Thyroid gland (tissue), 4 donors: Measurements from ENCODE around the gene CD1B. TPM values are rescaled to one million over a fixed set of nuclear protein-coding genes. Genes with fewer than 3 reads are reported as not detected.

Source experiments
- DNase-seq, 2 donors: peaks; one replicate each; pipeline ENCODE4 v3.0.0-alpha.2; 2019
- H3K27ac ChIP-seq, 3 donors: fragments of 200-600 bp; sonication (generic); 1 replicate in 2 of 3; 2 replicates in 1 of 3; pipeline ENCODE4 v1.5.1; 2016 to 2019; ENCODE audit warnings: mild to moderate bottlenecking in 1 of 3, moderate library complexity in 1 of 3
- H3K27me3 ChIP-seq: fragments of 200-600 bp; sonication (generic); one replicate; pipeline ENCODE4 v1.5.1; 2019
- H3K36me3 ChIP-seq, 2 donors: fragments of 200-600 bp; sonication (generic); one replicate each; pipeline ENCODE4 v1.5.1; 2016 to 2019
- H3K4me1 ChIP-seq, 2 donors: fragments of 200-600 bp; sonication (generic); one replicate each; pipeline ENCODE4 v1.5.1; 2017 to 2019
- H3K4me3 ChIP-seq, 3 donors: fragments of 200-600 bp; sonication (generic); replicated peaks in 1 of 3; 1 replicate in 2 of 3; 2 replicates in 1 of 3; pipeline ENCODE4 v1.5.1; 2016; ENCODE audit warnings: mild to moderate bottlenecking in 1 of 3
- H3K9me3 ChIP-seq: fragments of 200-600 bp; sonication (generic); one replicate; pipeline ENCODE4 v1.5.1; 2017
- POLR2A ChIP-seq, 2 donors: fragments of 450-650 bp; IDR thresholded peaks; one replicate each; pipeline ENCODE4 v1.6.1; 2017; ENCODE audit warnings: antibody characterized with exemption in 2 of 2, mild to moderate bottlenecking in 2 of 2, moderate library complexity in 1 of 2
- WGBS, 2 donors: methylation state at CpG; one replicate each; pipeline ENCODE4 v1.1.5; 2017; 5-methylcytosine and 5-hydroxymethylcytosine counted together
- intact Hi-C: fragments of 100-400 bp; cut with DNase I; formaldehyde crosslinking; loops from one replicate; pipeline ENCODE4 v1.15.1; 2023
- total RNA-seq, 4 donors: library from RNA; depleted of rRNA; stranded (reverse); fragments of >200 nt; gene quantifications; one replicate each; pipeline ENCODE4 v1.2.3, GENCODE V29; 2016
- TF ChIP-seq, protein P1 (sequence below), 6 experiments: fragments of 200-600 bp in 3 of 6; fragments of 450-650 bp in 3 of 6; sonication (generic) in 3 of 6; IDR thresholded peaks; one replicate each; pipeline ENCODE4 v1.5.1; 2016 to 2019; ENCODE audit warnings: antibody characterized with exemption in 6 of 6, mild to moderate bottlenecking in 2 of 6, inconsistent platforms in 1 of 6, moderate library complexity in 1 of 6

CD1B gene
- total RNA-seq, 4 donors from 2014 or later = 0.22 TPM; not detected in 3

- no peak overlapping the region for H3K27ac ChIP-seq
- no peaks in the 10 kb centered on the region for H3K36me3 ChIP-seq
- intact Hi-C loops = no loop called here
- H3K27me3 ChIP-seq = no peaks in the 10 kb centered on the region
- TF ChIP-seq POLR2A (IDR thresholded peaks at IDR 0.05) = no peak
- TF ChIP-seq, protein P1, sequence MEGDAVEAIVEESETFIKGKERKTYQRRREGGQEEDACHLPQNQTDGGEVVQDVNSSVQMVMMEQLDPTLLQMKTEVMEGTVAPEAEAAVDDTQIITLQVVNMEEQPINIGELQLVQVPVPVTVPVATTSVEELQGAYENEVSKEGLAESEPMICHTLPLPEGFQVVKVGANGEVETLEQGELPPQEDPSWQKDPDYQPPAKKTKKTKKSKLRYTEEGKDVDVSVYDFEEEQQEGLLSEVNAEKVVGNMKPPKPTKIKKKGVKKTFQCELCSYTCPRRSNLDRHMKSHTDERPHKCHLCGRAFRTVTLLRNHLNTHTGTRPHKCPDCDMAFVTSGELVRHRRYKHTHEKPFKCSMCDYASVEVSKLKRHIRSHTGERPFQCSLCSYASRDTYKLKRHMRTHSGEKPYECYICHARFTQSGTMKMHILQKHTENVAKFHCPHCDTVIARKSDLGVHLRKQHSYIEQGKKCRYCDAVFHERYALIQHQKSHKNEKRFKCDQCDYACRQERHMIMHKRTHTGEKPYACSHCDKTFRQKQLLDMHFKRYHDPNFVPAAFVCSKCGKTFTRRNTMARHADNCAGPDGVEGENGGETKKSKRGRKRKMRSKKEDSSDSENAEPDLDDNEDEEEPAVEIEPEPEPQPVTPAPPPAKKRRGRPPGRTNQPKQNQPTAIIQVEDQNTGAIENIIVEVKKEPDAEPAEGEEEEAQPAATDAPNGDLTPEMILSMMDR (IDR thresholded peaks at IDR 0.05) = no peak
- H3K9me3 ChIP-seq = no peaks in the 10 kb centered on the region
- no peak overlapping the region for H3K4me3 ChIP-seq
- DNase-seq = no peak
- no peaks in the 10 kb centered on the region for H3K4me1 ChIP-seq
- WGBS, 2 donors = 82 to 88% methylated on average over 1 of the region's 1 CpG
These were observed 20.7 kb downstream of the CD1B start for GRCh38 chr1:158310623-158311022.

DNA sequence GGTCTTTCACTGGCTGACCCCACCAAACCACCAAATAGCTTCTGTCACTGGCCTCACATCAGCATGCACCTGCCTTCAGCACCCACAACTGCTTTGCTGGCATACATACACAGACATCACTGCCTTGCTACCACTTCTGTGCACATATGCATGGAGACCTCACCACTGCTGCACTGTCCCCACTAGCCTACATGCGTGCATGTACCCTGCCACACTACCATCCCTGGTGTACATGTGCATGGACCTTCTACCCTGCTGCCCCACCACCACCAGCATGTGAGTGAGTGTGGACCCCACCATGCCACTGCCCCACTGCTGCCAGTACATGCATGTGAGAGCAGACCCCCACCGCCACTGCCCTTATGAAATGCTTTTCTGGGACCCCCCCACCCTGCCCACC is 35.5 kb downstream of the CD1B start:
- Histone ChIP-seq H3K4me3 (no peak overlapping the region), H3K27ac (no peak overlapping the region), H3K27me3 (no peaks in the 10 kb centered on the region), H3K36me3 (no peaks in the 10 kb centered on the region), H3K4me1 (no peaks in the 10 kb centered on the region), H3K9me3 (peaks cover 3% of the 10 kb centered on the region)
- TF ChIP-seq POLR2A (IDR thresholded peaks at IDR 0.05) = no peak
- TF ChIP-seq, protein P1 (IDR thresholded peaks at IDR 0.05) = no peak
- 84 to 92% methylated on average over 2 of the region's 2 CpGs for WGBS, 2 donors
- intact Hi-C loops = no loop called here
- no peak for DNase-seq

DNA sequence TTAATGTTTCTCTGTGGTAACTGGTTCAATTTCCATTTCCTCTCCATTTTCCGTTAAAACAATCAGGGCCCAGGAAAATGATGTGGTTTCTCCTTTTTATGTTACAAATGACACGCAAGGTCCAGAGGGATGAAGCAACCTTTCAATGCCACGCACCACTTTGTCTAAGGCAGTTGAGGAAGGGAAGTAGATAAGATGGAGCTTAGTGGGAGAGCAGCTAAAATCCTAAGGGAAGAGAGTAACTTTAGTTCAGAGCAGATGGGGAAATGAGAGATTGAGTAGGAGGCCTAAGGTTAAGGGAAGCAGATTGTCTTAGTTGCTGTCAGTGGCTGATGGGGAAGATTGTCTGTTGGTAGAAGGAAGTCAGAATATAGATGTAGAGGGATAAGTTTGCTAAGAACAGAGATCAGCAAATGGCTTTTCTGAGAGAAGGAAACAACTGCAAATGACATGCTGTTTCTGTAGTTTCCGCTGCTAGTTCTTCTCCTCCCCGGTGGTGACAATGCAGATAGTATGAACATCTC is 40.9 kb downstream of the CD1B start:
- 84 to 90% methylated on average over 5 of the region's 5 CpGs for WGBS, 2 donors

GRCh38 chr1:158289811-158290210 is 41.5 kb downstream of the CD1B start, which contains the start of gene CD1C:
TSS of gene CD1C (plus strand) at chr1:158289923. CDS start at chr1:158290065, 142 bp downstream.
- H3K36me3 ChIP-seq = no peaks in the 10 kb centered on the region
- H3K9me3 ChIP-seq = no peaks in the 10 kb centered on the region
- TF ChIP-seq POLR2A (IDR thresholded peaks at IDR 0.05) = no peak
- 81 to 87% methylated on average over 4 of the region's 4 CpGs for WGBS, 2 donors
- no peak within 1 kb of the TSS for H3K4me3 ChIP-seq
- no peaks in the 10 kb centered on the region for H3K27me3 ChIP-seq
- H3K4me1 ChIP-seq = no peaks in the 10 kb centered on the region
- no peak within 1 kb of the TSS for H3K27ac ChIP-seq
- intact Hi-C loops = no loop called here
- DNase-seq = no peak

More for the DNA sequence above, 40.9 kb downstream of the CD1B start:
- Histone ChIP-seq H3K9me3 (no peaks in the 10 kb centered on the region), H3K36me3 (no peaks in the 10 kb centered on the region), H3K4me3 (no peak overlapping the region), H3K4me1 (no peaks in the 10 kb centered on the region), H3K27me3 (no peaks in the 10 kb centered on the region), H3K27ac (no peak overlapping the region)
- no peak for DNase-seq
- intact Hi-C loops = no loop called here
- TF ChIP-seq, protein P1 (IDR thresholded peaks at IDR 0.05) = no peak
- TF ChIP-seq POLR2A (IDR thresholded peaks at IDR 0.05) = no peak

- Histone ChIP-seq H3K27ac (no peak overlapping the region), H3K4me1 (no peaks in the 10 kb centered on the region), H3K27me3 (no peaks in the 10 kb centered on the region), H3K9me3 (no peaks in the 10 kb centered on the region), H3K4me3 (no peak overlapping the region), H3K36me3 (no peaks in the 10 kb centered on the region)
- WGBS, 2 donors = 81 to 94% methylated on average over 1 of the region's 1 CpG
- intact Hi-C loops = no loop called here
- TF ChIP-seq, protein P1 (IDR thresholded peaks at IDR 0.05) = no peak
- TF ChIP-seq POLR2A (IDR thresholded peaks at IDR 0.05) = no peak
- DNase-seq = no peak
These were observed 44.4 kb downstream of the CD1B start for GRCh38 chr1:158286941-158287346.
